KMS-11 (cell line): ENCODE data around the gene UBL7.
A peak's percentile ranks its signal among the peaks of the same experiment; 100 is the strongest.

Source experiments
- H2AFZ ChIP-seq: fragments of 200-600 bp; sonication (generic); 2 replicates; pipeline ENCODE4 v1.6.1; 2016; ENCODE audit warnings: antibody characterized with exemption, mixed run types, low read depth
- H3K27ac ChIP-seq: fragments of 200-600 bp; sonication (generic); 2 replicates; pipeline ENCODE4 v1.6.1; 2016; ENCODE audit warnings: mild to moderate bottlenecking, mixed run types
- H3K27me3 ChIP-seq: fragments of 200-600 bp; sonication (generic); 2 replicates; pipeline ENCODE4 v1.6.1; 2017; ENCODE audit warnings: mild to moderate bottlenecking, low read depth, mixed run types, moderate library complexity; ENCODE audit not compliant: insufficient read depth
- H3K36me3 ChIP-seq: fragments of 200-600 bp; sonication (generic); 2 replicates; pipeline ENCODE4 v1.6.1; 2017; ENCODE audit warnings: mild to moderate bottlenecking, mixed run types; ENCODE audit not compliant: insufficient read depth
- H3K4me1 ChIP-seq: fragments of 200-600 bp; sonication (generic); 2 replicates; pipeline ENCODE4 v1.6.1; 2016; ENCODE audit warnings: mild to moderate bottlenecking, low read depth, mixed run types; ENCODE audit not compliant: poor library complexity, severe bottlenecking
- H3K4me2 ChIP-seq: fragments of 200-600 bp; sonication (generic); 2 replicates; pipeline ENCODE4 v1.7.0; 2016; ENCODE audit warnings: mild to moderate bottlenecking, mixed run types
- H3K4me3 ChIP-seq: fragments of 200-600 bp; sonication (generic); IDR thresholded peaks from 2 replicates; pipeline ENCODE4 v1.6.1; 2017; ENCODE audit warnings: low read depth, low read length, mixed read lengths; ENCODE audit not compliant: insufficient read depth
- H3K79me2 ChIP-seq: fragments of 200-600 bp; sonication (generic); 2 replicates; pipeline ENCODE4 v1.6.1; 2016; ENCODE audit warnings: low read depth, mixed run types; ENCODE audit not compliant: insufficient read depth
- H3K9ac ChIP-seq: fragments of 200-600 bp; sonication (generic); 2 replicates; pipeline ENCODE4 v1.6.1; 2016; ENCODE audit warnings: mild to moderate bottlenecking, mixed run types
- H4K20me1 ChIP-seq: fragments of 200-600 bp; sonication (generic); 2 replicates; pipeline ENCODE4 v1.6.1; 2016; ENCODE audit warnings: mild to moderate bottlenecking, mixed run types; ENCODE audit not compliant: insufficient read depth
- TF ChIP-seq, protein P1 (sequence below): fragments of 200-600 bp; sonication (generic); conservative IDR thresholded peaks from 2 replicates; pipeline ENCODE4 v1.6.1; 2017; ENCODE audit warnings: low read depth, mild to moderate bottlenecking, antibody characterized with exemption, low read length, moderate library complexity, mixed read lengths

Gene UBL7

DNA sequence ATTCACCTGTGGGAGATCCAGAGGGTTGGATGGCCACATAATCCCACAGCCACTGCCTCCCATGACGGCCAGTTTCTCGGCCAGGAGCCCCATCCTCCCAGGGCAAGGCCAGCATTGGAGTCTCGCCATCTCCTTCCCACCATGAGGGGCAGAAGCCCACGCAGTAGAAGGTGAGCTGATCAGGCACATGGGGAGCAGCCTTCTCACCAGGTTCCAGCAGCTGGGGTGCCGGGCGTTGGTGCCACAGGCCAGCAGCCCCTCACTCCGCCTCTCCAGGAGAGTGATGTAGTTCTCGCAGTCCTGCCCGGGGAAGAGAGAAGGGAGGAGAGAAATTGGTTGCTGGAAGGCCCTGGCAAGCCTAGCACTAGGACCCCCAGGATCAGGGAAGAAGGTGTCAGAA lies 43.3 kb downstream of the UBL7 start:
- no peak overlapping the region for H3K4me2 ChIP-seq
- no peak overlapping the region for H2AFZ ChIP-seq
- no peak overlapping the region for H3K4me3 ChIP-seq
- H3K9ac ChIP-seq: no peak overlapping the region
- H3K36me3 ChIP-seq: no peaks in the 10 kb centered on the region
- H4K20me1 ChIP-seq: no peaks in the 10 kb centered on the region
- no peaks in the 10 kb centered on the region for H3K79me2 ChIP-seq
- peaks cover 43% of the 10 kb centered on the region for H3K4me1 ChIP-seq
- no peak overlapping the region for H3K27ac ChIP-seq
- TF ChIP-seq, protein P1, sequence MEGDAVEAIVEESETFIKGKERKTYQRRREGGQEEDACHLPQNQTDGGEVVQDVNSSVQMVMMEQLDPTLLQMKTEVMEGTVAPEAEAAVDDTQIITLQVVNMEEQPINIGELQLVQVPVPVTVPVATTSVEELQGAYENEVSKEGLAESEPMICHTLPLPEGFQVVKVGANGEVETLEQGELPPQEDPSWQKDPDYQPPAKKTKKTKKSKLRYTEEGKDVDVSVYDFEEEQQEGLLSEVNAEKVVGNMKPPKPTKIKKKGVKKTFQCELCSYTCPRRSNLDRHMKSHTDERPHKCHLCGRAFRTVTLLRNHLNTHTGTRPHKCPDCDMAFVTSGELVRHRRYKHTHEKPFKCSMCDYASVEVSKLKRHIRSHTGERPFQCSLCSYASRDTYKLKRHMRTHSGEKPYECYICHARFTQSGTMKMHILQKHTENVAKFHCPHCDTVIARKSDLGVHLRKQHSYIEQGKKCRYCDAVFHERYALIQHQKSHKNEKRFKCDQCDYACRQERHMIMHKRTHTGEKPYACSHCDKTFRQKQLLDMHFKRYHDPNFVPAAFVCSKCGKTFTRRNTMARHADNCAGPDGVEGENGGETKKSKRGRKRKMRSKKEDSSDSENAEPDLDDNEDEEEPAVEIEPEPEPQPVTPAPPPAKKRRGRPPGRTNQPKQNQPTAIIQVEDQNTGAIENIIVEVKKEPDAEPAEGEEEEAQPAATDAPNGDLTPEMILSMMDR: no peak
- no peaks in the 10 kb centered on the region for H3K27me3 ChIP-seq

DNA sequence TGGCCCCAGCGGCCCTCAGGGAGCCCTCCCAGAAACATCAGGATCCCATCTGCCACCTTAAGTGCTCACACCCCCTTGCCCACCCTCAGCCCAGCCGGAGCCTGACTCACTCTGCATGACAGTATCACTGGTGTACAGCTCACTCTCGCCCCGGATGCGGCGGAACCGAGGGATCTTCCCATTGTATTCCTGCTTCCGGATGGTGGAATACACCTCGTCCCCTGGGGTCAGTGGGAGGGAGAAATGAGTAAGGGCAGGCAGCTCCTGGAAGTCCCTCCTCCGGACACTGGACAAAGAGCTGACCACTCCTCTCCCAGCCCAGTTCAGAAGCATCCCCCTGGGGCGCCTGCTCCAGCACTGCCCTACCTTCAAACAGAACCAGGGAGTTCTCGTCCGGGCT lies 43.7 kb downstream of the UBL7 start:
- no peaks in the 10 kb centered on the region for H3K79me2 ChIP-seq
- TF ChIP-seq, protein P1: no peak
- no peaks in the 10 kb centered on the region for H4K20me1 ChIP-seq
- H3K9ac ChIP-seq: no peak overlapping the region
- H2AFZ ChIP-seq: no peak overlapping the region
- no peaks in the 10 kb centered on the region for H3K27me3 ChIP-seq
- H3K4me2 ChIP-seq: no peak overlapping the region
- H3K4me3 ChIP-seq: no peak overlapping the region
- no peaks in the 10 kb centered on the region for H3K36me3 ChIP-seq
- peaks cover 43% of the 10 kb centered on the region for H3K4me1 ChIP-seq
- no peak overlapping the region for H3K27ac ChIP-seq

DNA sequence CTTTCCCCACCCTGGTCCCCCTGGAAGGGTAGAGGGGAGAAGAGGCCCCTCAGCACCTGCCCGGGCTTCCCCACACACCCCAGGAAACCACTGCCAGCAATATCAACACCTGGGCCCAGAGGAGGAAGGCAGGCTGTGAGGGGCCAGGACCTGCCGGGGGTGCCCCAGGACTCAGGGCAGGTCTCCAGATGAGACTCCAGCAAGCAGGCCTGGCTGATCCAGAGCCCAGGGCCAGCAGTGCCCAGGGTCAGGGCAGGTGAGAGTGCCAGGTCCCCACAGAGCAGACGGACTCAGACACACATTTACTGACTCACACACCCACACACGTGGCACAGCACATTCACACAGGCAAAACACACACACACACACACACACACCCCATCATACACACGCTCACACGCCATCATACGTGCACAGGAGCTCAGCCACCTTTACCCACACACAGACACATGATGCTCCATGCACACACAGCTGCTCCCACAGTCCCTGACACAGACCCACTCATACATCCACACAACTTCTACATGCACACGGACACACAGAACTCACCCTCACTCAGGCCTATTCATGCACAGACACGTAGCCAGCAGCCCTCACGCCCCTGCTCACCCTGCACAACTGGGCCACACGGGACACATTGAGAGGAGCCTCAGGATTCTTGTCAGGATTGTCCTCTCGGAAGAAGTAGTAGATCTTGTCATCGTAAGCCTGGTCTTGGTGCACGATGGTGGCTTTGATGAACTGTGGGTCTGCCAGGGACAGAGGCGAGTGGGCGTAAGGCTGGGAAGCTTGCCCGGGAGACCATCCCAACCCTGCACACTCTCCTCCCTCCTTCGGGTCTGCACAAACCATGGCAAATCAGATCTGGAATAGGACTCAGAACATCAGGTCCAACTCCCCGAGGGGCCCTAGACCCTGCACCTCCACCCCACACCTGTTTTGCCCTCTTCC lies 44.7 kb downstream of the UBL7 start:
- no peak overlapping the region for H3K9ac ChIP-seq
- no peak overlapping the region for H2AFZ ChIP-seq
- peaks cover 43% of the 10 kb centered on the region for H3K4me1 ChIP-seq
- TF ChIP-seq, protein P1: no peak
- no peaks in the 10 kb centered on the region for H3K79me2 ChIP-seq
- H3K4me3 ChIP-seq: no peak overlapping the region
- H3K4me2 ChIP-seq: peak overlapping the region; percentile 23; the same call in 1 of the 2 replicates
- H3K27ac ChIP-seq: no peak overlapping the region
- no peaks in the 10 kb centered on the region for H3K36me3 ChIP-seq
- H4K20me1 ChIP-seq: no peaks in the 10 kb centered on the region
- H3K27me3 ChIP-seq: no peaks in the 10 kb centered on the region

DNA sequence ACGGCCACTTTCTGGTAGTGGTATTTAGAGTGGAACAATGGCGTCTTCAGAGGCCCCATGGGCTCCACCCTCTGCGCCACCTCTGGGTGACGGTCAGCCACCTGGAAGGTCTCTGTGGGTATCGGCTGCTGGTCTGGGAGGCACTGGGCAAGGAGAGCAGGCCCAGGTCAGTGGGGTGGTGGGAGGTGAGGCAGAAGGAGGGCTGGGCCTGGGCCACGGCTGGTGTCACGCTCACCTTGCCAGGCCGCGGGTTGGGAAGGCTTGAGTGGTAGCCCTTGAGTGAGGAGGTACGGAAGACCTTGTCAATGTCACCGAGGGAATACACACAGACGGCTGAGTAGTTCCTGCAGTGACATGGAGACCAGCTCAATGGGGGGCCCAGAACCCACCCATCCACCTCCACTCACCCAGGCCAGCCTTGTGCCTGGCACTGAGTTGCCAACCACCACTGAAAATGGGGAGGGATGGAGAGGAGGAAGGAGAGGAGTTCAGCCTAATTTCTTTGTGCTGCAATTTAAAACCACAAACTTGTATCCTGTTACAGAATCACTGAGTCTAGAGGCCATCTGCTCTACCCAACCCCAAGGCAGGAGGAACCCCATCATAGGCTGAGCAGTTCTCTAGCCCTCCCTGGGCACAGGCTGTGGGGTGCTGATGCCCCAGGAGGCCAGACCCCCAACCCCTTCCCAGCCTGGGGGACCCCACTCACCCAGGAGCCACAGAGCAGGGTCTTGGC lies 46.2 kb downstream of the UBL7 start:
- peaks cover 31% of the 10 kb centered on the region for H3K4me1 ChIP-seq
- no peak overlapping the region for H3K27ac ChIP-seq
- TF ChIP-seq, protein P1: no peak

More for the DNA sequence above, 46.2 kb downstream of the UBL7 start:
- Histone ChIP-seq H3K4me3 (no peak overlapping the region), H3K4me2 (peak overlapping the region; percentile 33), H2AFZ (no peak overlapping the region), H4K20me1 (no peaks in the 10 kb centered on the region), H3K9ac (no peak overlapping the region), H3K79me2 (no peaks in the 10 kb centered on the region), H3K36me3 (no peaks in the 10 kb centered on the region), H3K27me3 (no peaks in the 10 kb centered on the region)
